ENCODE results near the gene RING1. TPM values are rescaled to one million over a fixed set of nuclear protein-coding genes. Genes with fewer than 3 reads are reported as not detected.

RING1 gene
- total RNA-seq, 1 experiment from 2014 or later: 45.9 TPM

DNA sequence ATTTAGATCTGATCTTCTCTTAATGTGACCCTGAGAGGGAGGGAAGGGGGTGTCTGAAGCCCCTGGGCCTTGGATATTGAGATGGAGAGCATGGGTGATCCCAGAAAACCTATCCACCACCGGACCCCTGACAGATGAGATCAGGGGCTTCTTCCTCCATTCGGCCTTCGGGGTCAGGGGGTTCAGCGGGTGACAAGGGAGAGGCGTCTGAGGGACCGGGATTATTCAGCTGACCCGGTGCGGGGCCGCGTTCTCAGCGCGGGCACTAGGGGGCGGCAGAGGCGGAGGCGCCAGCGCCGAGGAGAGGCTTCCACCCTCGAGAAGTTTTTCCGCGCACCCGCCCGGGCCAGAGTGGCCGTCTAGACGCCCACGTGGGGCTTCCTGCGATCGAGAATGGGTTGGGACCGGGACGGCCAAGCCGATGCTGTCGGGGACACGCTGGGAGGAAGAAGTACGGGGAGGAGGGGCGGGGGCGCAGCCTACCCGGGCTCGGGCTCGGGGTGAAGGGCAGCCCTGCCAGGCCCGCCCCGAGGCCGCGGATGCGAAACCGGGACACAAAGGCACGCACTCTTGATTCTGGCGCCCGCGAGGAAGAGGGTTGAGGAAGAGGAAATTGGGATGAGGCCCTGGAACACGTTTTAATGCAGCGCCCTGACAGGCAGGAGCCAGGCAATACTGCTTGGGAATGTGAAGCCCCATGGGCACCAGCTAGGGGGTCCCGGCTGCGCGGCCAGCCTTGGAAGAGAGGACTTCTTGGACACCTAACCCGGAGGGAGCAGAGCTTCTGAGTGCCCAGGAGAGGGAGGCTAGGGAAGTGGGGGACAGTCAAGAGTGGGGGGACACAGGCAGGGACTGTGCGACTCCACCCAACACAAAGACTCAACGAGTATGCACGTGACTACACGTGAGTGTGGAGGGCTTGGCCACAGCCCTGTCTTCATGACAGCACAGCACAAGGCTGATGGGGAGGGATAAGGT is 46.7 kb upstream of the RING1 start (continued):
- peak; percentile 72 for TF ChIP-seq POLR2AphosphoS5 (IDR thresholded peaks at IDR 0.05; ENCODE audit: low read depth, low read length)
- TF ChIP-seq SIN3A (IDR thresholded peaks at IDR 0.05; ENCODE audit: low read depth): no peak
- no peak for TF ChIP-seq SP1 (IDR thresholded peaks at IDR 0.05; ENCODE audit: low read depth)
- peak; percentile 79; the same call in 1 of the 2 replicates for TF ChIP-seq ZFX (IDR thresholded peaks at IDR 0.05)
- TF ChIP-seq EGR1 (IDR thresholded peaks at IDR 0.05; ENCODE audit: low read depth): no peak; the same call in 1 of the 2 replicates
- TF ChIP-seq, protein P1, sequence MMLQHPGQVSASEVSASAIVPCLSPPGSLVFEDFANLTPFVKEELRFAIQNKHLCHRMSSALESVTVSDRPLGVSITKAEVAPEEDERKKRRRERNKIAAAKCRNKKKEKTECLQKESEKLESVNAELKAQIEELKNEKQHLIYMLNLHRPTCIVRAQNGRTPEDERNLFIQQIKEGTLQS (IDR thresholded peaks at IDR 0.05): no peak

DNA sequence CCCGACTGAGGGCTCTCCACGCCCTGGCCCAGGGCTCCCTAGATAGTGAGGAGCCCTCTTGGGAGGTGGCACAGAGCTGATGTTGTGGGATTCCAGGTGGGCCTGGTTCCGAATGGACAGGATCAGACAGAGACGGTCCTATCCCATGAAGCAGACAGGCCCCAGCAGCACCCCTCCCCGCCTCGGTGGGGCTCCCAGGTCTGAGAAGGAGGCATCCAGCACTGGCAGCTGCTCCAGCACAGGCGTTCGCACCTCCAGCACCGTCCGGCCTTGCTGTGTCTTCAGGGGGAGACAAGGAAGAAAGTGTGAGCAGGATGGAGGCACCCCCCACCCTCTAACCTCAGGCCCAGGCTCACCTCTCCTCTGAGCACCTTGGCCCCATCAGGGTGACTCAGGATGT is 44.8 kb upstream of the RING1 start:
- DNase-seq (ENCODE audit: low read depth, low spot score): no peak
- no peaks in the 10 kb centered on the region for H4K20me1 ChIP-seq (ENCODE audit: insufficient read depth)
- H2AFZ ChIP-seq (ENCODE audit: low read depth, low read length, poor library complexity, severe bottlenecking): no peak overlapping the region
- H3K4me1 ChIP-seq (ENCODE audit: control insufficient read depth in 1 of 2, insufficient read depth in 2 of 2, low read length in 2 of 2): peaks cover 11 to 29% of the 10 kb centered on the region in 2 experiments
- CTCF ChIA-PET: no interaction called here
- H3K79me2 ChIP-seq (ENCODE audit: insufficient read depth, low read length): no peaks in the 10 kb centered on the region
- no peaks in the 10 kb centered on the region for H3K36me3 ChIP-seq (ENCODE audit: control insufficient read depth in 1 of 2, insufficient read depth in 2 of 2, low read length in 2 of 2)
- H3K27me3 ChIP-seq (ENCODE audit: insufficient read depth, low read length): no peaks in the 10 kb centered on the region
- no peak overlapping the region for H3K9ac ChIP-seq (ENCODE audit: low read length)
- TF ChIP-seq TCF7L2 (IDR thresholded peaks at IDR 0.05; ENCODE audit: borderline replicate concordance, extremely low read depth, insufficient read depth, insufficient read length) (no peak), POLR2AphosphoS5 (IDR thresholded peaks at IDR 0.05; ENCODE audit: low read depth, low read length) (no peak), EZH2 (IDR thresholded peaks at IDR 0.05) (no peak), ZNF274 (IDR thresholded peaks at IDR 0.05; ENCODE audit: low read depth, low read length) (no peak), RAD21 (IDR thresholded peaks at IDR 0.05; ENCODE audit: low read depth) (no peak), CEBPB (IDR thresholded peaks at IDR 0.05; ENCODE audit: low read depth) (no peak)
- H3K9me2 ChIP-seq (ENCODE audit: insufficient read depth): no peaks in the 10 kb centered on the region
- POLR2A ChIA-PET: no interaction called here
- ATAC-seq: no peak
- no peak overlapping the region for H3K27ac ChIP-seq (ENCODE audit: low read depth, low read length)
- intact Hi-C loops (cut with micrococcal nuclease): no loop called here
- H3K9me3 ChIP-seq (ENCODE audit: control insufficient read depth in 1 of 2, insufficient read depth in 1 of 2, low read depth in 1 of 2, low read length in 2 of 2): no peaks in the 10 kb centered on the region
- no peak overlapping the region for H3K4me2 ChIP-seq (ENCODE audit: low read length)
- no TSS peak for BruUV-seq (replicated peaks)
- H3K4me3 ChIP-seq (replicated peaks in 1 of 2; ENCODE audit: low read depth in 1 of 2, low read length in 2 of 2): no peak overlapping the region
- RAD21 ChIA-PET (ENCODE audit: low non-redundant PET in 1 of 2, low total read pairs in 2 of 2, uncharacterized antibody in 2 of 2, unreplicated experiment in 2 of 2): no interaction called here

All from HCT116 (cell line).